ENCODE data around the gene ATF3.

Gene ATF3

DNA sequence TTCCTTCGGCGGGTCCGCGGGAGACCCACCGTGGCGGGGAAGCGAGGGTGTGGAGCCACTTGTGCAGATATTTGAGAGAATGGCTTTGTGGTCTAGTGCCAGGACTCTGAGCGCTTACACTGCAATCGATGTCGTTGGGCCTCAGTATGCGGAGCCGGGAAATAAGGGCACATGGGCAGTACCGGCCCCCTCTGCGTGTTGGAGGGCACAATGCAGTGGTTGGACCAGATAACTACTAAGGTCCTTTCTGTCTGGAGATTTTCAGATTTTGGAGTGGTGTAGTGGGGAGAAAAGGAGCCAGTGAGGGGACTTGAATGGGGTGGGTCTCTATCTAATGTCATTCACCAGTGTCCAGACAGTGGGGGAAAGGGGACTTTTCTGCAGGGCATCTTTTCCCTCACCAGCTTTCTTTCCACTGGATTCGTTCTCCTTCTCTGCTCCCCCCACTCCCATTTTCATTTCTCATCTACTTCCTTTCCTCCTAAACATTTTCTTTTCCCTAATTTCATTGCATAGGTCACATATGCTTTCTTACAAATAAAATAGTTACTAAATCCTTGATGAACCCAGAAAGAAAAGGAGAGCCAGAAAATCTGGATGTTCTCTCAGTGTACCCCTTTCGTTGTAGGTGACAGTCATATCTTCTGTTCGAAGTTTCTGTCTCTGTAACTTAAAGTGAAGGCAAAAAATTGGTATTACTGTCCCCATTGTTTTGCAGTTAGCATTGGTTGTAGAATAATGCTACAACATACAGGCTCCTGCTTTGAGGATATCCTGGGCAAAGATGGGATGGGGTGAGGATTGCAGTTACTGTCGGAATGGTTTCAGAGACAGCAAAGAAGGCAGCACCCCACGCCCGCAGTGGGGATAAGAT, 1.4 kb downstream of the ATF3 start:
- no peak for DNase-seq

DNA sequence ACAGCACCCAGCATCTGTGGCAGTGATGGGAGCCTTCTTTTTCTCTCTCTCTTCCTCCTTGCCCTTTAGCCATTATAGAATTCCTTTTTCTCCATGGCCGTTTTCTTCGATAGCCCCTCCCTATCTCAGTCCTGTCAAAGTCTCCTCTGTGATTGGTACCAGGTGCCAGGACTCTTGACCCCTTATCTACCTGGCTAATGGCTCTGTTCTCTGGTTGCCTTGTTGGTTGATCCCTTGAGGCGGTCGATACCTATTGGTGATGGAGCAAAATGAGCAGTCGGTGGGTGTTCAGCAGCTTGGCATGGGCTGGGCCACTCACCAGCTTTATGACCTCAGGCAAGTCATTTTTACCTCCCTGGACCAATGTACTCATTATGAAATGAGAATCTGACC, 2.0 kb downstream of the ATF3 start:
- no peak for DNase-seq

DNA sequence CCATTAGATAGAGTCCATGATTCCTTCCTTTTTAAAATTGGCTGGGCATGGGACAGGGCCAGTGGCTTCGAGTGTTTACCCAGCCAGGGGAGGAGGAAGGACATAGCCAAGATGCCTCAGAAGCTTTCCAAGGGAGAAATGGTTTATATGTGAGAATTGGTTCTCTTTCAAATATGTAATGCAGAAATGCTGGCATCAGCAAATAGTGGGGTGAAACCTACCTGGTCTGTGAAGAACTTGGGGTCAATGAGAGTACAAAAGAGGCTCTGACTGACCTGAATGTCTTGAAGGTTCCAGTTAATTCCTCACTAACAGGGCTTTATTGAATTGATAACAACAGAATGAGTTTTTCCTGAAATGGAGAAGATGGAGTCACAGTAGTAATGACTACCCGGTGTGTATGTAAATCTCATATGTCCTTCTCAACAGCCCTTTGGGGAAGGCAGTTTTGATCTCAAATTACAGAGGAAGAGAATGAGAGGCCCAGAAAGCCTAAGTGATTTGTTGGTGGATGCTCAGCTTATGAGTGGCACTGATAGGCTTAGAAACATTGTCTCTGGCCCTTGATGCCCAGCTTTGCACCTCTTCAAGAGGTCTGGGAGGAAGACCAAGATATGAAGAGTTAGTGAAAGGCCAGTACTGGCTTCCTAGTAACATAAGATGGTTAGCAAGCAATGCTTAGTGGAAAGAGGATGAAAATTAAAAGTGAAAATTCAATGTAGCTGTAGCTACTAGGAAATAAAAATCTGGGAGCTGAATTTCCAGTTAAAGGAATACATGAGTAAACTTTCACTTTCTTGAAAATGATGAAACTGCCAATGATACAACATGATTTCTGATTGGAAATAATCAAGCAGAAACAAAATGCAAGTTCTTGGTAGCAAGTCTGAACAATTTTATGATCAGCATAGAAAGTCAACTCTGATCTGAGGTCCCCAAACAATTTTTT, 2.7 kb downstream of the ATF3 start:
- DNase-seq, result no peak

DNA sequence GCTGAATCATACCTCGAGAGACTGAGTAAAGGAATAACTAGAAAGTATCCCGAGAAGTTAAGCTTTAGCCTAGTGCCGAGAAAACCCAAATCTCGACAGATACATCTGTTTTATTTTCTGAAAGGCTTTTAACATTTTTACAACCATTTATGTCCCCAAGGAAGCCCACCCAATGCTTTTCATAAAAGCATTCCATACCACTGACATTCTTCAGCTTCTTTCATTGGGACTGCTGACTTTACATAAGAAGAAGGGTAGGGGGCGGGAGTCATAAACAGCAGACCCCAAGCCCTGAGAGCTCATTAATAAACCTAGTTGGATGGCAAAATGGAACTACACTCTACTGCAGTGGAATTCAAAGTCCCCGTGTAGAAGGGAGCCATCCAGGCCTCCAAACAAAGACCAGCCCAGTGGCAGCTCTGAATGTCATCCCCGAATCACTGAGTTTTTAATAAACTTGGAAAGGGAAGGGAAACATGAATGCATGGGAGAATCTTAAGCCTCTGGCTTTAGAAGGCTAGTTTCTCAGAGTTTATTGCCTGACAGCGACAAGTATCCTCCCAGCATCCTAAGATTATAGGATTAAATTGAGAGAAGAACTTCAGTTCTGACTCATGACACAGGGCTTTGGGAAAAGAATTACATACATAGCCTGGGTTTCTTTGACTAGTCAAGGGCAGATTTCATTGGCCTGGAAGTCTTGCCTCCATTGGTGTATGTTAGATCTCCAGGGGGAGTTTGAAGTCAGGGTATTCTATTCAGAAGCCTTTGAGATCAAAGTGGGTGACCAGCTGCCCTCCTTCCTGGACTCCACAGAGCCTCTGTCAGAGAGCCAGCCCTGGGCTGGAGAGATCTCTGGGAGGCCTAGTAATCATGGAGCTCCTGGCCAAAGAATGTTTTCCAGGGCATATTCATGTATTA, 3.7 kb downstream of the ATF3 start:
- no peak for DNase-seq

DNA sequence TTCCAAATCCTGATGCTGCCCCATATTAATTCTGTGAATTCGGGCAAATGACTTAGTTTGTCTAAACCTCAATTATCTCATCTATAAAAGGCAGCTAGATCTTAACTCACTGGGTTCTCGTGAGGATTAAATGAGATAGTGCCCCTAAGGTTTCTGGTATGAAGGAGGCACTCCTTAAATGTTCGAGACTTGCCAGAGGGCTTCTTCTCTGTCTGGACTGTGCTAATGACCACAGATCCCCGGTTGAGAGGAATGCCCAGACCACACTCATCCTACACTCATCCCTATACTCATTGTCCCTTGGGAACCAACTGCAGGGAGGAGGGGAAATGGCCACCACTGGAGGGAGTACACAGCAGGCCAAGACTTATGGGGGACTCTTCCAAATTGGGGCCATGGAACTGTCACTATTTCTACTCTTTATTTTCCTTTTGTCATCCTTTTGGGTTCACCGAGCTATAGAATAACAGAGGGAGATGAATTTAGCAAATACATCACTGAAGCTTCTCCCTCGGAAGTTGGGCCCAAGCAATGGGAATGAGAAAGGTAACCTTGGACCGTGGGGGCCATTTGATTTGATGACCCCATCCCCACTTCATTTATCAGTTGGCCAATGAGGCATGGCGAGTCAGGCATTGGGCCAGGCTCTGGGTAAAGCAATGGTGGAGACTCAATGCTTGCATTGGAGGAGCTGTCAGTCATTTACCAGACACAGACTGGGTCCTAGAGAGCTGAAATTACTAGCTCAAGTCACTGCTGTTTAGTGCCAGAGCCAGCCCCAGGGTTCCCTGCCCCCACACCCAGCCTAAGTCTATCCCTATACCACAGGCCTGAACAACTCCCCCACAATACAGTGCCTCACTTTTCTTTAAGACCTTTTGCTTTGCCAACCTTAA, 5.1 kb downstream of the ATF3 start:
- DNase-seq, result no peak

DNA sequence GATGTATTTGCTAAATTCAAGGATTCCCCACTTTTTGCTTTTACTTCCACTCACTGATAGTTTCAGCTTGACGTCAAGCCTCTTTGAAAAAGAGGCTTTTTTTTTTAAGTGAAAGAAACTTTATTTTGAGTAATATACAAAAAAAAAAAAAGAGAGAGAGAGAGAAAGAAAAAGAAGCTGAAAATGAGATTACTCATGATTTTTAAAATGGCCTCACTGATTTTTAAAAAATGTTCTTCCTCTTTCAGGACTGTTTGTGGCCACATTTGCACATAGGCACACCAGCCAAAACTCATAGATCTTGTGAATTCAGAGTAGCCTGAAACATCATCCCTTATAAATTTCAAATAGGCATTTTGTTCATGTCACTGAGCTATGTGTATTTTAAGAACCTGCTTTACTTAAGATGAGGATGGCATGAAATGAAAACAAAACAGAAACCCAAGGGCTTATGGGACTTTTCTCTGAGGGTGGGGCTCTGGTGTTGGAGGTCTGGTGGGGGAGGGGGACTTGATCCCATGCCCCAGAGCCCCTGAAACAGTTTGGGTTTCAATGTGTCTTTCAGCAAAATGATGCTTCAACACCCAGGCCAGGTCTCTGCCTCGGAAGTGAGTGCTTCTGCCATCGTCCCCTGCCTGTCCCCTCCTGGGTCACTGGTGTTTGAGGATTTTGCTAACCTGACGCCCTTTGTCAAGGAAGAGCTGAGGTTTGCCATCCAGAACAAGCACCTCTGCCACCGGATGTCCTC, 6.1 kb downstream of the ATF3 start:
- DNase-seq, result no peak

DNA sequence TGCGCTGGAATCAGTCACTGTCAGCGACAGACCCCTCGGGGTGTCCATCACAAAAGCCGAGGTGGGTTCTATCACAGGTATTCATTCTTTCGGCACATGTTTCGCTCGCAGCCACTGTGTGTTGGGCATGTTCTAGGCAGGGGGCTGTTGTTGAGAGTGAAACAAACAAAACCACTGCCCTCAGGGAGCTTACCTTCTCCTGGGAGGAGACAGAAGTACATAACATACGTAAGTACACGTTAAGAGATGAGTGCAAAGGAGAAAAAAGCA, 6.6 kb downstream of the ATF3 start:
- DNase-seq, result no peak

DNA sequence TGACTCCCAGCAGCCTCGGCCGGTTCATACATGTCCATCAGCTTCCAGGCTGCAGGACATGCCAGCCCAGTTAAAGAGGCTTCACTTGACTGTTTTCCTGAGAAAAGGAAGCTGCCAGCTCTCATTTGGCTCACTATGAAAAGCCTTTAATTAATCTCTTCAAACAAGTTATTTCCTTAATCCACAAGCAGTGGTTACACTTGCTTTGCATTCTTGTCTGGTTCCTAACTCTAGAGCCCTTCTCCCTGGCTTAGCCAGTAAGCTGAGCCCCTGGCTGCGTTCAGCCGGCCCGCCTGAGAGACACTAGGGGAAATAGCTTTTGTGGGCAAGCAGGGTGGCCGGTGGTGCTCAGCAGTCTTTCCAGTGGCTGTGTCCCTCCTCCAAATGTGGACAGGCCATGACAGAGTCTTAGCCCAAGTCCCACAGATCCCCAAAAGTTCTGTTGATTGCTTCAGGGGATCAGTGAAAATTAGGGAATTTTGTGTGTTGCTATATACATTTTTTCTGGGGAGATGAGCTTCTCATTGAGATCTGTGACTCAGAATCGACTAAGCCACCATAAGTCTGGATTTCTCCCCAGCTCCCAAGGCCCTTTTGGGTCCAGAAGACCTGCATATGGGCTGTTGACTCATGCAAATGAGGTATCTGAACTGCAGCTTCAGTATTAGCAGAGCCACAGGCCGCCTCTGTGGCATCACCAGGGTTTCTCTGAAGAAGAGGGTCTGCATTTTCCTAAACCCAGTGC, 10.1 kb downstream of the ATF3 start:
- DNase-seq, result no peak

DNA sequence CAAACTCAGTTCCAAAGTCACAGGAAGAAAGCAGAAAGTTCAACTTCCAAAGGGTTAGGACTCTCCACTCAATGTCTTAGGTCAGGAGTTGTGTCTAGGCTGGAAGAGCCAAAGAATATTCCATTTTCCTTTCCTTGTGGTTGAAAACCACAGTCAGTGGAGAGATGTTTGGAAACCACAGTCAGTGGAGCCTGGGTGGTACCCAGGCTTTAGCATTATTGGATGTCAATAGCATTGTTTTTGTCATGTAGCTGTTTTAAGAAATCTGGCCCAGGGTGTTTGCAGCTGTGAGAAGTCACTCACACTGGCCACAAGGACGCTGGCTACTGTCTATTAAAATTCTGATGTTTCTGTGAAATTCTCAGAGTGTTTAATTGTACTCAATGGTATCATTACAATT, 11.7 kb downstream of the ATF3 start:
- DNase-seq, result no peak

DNA sequence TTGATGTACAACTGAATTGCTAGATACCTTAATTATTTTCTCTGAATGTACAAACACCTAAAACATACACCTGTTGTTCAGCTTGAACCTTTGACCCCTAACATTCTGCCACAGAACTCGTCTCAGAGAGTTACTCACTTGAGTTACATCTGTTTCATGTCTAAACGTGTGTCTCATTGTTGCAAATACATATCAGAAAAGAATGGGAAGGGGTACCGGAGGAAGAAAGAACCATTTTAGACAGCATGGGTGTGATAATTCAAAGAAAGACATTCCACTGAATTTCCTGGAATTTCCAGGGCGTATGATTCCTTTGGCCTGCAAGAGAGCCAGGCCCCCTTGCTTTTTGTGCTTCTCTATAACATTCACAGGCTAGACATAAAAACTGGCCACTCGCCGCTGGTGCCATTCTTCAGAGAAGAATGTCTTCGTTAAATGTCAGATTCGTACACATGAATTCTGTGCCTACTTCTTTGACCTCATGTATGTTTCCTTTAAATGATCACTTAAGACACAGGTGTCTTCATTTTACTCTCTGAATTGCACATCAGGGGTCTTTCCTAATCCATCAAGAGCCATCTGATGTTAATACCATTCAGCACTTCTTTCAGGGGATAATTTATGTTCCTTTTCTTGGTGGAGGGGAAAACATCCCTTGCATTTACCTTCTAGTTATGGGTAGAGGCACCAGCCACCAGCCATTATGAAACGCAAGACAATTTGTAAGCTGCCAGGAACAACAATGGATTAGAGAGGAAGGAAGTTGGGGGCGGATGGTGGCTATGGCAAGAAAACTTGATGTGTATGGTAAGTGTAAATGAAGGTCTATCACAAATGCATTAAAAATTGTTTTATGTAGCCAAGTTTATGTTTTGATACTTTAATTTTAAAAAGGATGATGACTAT, 12.7 kb downstream of the ATF3 start:
- no peak for DNase-seq

DNA sequence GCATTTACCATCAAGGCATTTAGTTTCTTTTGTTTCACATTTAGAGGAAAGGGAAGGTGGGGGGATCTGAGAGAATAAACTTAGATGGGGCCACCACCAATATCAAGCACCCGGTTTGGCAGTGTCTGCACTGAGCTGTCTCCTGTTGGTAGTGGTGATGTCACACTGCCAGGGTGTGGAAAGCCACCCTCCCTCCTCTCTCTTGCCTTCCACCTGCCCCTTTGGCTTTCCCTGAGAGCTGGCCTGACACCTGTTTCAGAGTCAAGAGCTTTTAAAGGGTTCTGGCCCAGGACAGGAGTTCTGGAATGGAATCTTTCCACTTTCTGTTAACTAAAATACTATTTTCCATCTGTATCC, 13.4 kb downstream of the ATF3 start:
- no peak for DNase-seq

DNA sequence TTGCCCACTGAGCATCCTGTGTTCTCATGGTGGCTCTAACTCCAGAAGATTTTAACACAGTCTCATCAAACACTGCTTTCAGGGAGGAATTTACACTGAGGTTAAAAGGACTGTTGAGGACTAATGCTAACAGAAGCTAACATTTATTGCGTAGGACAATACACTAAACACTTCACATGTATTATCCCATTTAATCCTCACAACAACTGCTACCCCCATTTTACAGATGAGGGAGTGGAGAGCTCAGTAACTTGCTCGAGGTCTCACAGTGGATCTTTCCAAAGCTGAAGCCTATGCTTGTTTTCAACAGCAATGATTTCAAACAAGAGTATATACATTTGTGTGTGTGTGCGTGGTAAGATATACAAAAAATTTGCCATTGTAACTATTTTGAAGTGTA, 13.9 kb downstream of the ATF3 start:
- DNase-seq, result no peak

DNA sequence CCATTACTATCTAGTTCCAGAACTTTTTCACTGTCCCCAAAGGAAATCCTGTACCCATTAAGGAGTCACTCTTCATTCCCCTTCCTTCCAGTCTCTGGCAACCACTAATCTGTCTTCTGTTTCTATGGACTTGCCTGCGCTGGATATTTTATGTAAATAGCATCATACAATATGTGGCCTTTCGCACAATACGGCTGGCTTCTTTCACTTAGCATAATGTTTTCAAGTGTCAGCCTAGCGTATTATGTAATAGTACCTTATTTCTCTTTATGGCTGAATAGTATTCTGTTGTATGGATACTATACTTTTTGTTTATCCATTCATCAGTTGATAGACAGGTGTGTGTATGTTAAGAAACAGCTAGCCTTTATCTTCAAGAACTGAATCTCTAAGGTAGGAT, 14.3 kb downstream of the ATF3 start:
- DNase-seq, result no peak

DNA sequence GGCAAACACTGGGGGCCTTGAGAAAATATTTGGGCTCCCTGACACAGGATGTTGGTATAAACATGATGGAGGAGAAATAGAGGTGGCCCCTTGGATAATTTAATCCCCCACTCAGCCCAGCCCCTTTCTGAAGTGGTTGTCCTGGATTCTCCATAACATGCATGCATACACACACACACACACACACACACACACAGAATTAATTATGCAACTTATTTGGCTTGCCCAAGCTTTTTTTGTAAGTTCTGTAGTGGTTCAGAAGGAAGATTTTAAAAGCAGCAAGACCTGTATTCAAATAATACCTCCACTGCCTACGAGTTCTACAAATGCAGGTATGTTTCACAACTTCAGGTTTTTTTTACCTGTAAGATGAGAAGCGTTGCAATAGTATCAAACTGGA, 15.0 kb downstream of the ATF3 start:
- DNase-seq, result no peak

DNA sequence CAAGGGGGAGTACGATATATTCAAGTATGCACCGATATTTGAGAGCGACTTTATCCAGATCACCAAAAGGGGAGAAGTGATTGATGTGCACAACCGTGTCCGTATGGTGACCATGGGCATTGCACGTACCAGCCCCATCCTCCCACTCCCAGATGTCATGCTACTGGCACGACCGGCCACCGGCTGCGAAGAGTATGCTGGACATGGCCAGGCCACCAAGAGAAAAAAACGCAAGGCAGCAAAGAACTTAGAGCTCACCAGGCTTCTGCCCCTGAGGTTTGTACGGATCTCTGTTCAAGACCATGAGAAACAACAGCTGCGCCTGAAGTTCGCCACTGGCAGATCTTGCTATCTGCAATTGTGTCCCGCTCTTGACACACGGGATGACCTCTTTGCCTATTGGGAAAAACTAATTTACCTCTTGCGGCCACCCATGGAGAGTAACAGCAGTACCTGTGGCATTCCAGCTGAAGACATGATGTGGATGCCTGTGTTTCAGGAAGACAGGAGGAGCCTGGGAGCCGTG, 16.5 kb downstream of the ATF3 start:
- DNase-seq, result no peak

DNA sequence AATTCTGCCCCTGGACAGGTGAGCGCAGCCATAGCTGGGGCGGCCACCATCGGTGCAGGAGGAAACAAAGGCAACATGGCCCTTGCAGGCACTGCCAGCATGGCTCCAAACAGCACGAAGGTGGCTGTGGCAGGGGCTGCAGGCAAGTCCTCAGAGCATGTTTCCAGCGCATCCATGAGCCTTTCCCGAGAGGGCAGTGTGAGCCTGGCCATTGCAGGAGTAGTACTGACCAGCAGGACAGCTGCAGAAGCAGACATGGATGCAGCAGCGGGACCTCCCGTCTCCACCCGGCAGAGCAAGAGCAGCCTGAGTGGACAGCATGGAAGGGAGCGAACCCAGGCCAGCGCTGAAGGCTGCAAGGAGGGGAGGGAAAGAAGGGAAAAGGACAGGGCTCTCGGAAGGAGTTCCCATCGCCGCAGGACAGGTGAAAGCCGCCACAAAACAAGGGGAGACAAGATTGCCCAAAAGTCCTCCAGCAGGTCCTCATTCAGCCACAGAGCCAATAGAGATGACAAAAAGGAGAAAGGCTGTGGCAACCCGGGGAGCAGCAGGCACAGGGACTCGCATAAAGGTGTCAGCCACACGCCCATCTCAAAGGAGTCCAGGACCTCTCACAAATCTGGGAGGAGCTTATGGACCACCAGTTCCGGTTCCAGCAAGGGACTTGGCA, 17.4 kb downstream of the ATF3 start:
- no peak for DNase-seq

DNA sequence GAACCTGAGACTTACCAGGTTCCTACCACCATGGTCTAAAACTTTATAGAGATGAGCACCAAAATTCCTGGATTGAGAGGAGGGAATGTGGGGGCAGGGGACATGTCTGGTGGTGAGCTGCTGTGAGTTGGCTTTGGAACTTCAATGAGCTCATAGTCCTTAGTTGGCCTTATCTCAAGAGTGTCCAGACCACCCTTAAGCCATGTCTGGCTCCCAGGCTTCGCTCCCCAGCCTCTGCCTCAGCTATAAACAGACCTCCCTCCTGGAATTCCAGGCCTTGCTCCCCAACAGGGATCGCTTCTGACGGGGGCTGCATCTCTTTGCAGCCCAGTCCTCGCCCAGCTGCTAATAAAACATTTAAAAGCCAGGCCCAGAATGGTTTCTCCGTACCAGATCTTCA, 19.5 kb downstream of the ATF3 start:
- DNase-seq, result no peak

DNA sequence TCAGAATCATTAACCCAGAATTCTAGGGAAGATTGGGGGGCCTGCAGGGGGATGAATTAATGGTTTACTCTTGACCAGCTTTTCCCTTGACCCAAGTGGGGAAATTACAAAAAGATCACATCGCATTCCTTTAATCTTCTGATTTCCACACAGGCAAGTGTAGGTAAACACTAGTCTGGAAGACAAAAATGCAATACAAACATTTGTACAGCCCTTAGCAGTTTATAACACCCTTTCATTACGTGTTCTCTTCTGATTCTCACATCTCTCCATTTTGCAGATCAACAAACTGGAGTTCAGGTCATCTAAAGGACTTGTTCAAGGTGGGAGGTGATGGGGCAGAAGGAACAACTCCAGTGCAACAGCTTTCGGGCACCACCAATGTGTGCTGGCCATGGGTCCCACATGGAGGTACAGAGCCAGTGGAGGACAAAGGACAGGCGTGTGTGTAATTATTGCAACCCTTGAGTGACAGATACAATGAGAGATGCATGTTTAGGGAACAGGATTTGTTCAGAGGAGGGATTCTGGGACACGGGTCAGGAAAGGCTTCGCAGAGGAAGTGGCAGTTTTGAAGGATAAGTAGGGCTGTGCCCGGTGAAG, 20.4 kb downstream of the ATF3 start:
- no peak for DNase-seq

Measured in T-helper 9 cell (primary cell).